KG1 (cell line): ENCODE results near the gene IFNG.
"Not testable (repeated sequence)": the region's sequence is repeated elsewhere in the genome, so short reads cannot be mapped to it uniquely, and the experiment has no call there.

Experiments
- DNase-seq: peaks from one replicate; lab custom pipeline; 2025; lab: John Stamatoyannopoulos, UW

Gene IFNG

DNA sequence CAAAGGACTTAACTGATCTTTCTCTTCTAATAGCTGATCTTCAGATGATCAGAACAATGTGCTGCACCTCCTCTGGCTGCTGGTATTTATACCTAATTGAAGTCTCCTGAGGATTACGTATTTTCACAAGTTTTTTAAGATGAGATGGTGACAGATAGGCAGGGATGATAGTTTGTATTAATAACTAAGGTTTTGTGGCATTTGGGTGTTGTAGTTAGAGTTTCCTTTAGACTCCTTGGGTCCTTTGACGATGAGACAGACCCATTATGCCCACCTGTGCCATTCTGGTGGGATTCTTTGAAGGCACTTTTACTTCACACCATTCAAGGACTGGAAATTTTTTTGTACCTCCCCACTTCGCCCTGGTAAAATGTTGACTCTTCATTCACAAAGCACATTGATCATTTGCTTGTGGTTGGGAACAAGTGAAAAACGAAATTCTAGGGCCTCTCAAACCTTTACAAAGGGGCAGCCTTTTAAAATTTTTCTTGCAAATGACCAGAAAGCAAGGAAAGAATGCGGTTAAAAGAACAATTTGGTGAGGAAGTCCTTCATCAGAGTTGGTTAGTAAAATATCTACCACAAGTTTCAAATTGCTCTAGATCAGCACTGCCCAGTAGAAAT is at the start of gene IFNG:
IFNG (minus strand) TSS at position 60 of the 624 bp plus-strand sequence. CDS start 125 bp downstream, outside the sequence.
- DNase-seq: no peak

DNA sequence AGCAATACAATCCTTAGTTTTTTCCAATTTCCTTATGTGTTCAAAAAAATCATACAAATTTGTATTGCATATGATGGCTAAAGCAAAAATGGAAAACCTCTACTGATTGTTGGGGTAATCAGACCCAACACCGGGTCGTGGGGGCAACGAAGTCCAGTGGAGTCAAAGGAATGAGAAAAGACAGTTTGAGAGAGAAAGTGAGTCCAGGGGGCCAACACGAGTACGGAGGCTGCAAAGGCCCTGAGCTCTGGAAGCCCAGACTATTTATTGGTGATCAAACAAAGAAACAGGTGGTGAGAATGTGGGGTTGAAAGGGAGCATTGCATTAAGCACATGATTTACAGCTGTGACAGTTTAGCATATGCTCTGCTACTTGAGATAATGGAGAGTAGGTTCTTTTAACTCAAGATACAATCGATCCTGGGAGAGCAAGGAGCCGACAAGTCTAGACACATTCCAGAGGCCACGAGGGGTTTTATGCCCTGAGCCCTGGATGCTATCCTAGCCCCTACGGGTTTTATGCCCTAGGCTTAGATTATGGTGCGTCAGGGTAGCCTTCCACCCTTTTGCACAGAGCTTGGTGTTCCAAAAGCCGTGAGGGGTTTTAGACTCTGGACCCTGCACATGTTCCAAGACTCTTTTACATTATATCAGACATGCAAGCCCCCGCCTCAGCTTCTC is 49.6 kb upstream of the IFNG start:
- DNase-seq: not testable (repeated sequence)

DNA sequence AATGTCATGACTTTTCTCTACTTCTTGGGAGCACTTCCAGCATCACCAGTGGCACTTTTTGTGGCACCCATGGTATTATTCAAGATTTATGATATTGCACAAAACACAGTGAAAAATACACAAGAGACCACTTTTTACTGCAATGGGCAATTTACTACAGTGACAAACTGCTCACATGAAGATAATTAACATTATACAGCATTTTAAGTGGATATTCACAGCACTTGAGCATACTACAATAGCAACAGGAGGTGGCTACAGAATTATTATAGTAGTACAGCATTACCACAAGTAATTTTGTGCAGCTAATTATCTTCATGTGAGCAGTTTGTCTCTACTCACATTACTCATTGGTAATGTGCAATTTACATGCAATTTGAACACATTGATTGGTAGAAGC is 47.7 kb upstream of the IFNG start:
- DNase-seq: no peak

DNA sequence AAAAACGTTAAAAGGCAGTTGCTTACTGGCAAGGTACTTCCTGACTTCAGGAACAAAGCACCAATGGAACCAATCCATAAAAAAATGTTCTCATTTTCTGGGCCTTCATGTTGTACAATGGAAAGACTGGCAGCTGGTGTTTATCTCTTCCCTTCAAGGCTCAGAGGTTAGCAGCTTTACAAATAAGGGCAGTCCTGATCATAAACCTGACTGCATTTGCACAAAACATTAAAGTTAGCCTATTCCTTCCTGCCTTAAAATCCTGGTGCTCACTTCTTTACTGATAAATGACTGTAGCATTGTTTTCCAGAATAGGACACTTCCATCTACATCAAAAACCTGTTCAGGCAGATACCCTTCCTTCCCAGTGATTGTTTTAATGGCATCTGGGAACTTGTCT is 46.9 kb upstream of the IFNG start:
- no peak for DNase-seq

DNA sequence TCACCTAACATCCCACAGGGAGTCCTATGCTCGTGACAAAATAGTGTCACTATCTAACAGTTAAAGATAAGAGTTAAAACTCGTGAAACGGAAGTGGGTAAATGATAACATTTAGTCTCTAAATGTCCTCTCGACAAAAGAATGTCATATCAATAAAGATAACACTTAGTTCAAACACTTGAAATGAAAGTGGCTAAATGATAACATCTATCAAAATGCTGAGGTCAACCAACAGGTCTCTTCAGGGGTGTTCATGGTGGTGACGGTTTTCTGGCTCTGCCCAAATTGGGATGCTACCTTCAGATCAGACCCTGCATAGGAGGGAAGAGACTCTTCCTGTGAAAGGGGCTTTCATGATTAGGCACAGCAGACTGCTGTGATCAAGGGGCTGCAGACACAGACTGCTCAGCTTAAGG is 43.9 kb upstream of the IFNG start:
- no peak for DNase-seq

DNA sequence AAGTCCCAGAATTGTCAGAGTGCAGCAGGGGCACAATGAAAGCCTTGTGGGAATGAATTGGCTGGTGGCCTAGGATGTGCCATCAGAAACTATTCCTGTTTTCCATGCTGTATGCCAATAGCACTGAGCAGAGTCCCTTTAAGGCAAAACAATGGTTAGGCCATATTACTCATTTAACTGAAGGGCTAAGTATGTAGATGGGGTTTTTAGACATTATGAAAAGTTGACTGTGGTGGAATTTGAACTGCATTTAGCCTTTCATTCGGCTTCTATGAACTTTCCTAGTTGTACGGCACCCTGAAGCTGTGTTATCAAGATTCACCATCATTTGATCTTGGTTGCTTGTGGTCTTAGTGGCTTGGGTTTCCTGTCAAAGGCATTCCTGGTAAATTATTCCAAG is 41.3 kb upstream of the IFNG start:
- DNase-seq: no peak

DNA sequence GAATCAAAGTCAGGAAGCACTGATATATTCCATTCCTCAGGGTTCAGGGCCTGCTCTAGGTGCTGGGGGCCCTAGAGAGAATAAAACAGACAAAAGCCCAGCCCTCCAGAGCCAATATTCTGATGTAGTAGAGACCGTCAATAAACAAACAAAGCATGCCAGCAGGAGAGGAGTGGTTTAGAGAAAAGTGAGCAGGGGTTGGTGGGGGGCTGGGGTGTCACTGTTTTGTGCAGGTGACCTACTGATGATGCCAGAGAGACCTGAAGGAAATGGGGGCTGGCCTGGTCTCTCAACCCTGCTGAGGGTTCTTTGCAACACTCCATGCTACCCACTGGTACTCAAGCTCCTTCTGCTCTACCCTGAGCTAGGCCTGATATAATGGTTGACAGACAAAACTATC is 39.6 kb upstream of the IFNG start:
- no peak for DNase-seq

DNA sequence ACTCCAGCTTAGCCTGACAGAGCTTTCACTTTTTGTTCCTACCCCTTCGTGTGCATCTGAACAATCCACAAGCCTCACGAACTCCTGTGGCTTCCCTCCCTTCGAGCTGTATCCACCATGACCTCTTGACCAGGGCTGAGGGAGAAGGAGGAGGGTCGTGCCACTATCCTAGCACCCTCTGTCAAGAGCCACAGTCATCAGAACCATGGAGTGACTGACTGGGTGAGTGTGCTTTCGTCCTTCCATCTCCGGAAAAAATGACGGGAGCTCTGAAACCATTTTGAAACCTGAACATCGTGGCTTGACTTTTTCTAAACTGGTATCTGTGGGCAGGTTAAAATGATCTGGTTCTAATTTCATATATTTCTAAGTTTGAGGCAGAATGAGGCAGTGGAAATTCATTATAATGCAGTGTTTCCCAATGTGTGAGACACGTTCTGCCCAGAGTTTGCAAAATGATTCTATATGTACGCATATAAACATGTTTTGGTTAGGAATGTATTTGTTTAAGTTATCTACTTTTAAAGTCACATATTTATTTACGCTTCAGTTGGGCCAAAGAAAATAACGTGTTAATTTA is 39.1 kb upstream of the IFNG start:
- DNase-seq: no peak

DNA sequence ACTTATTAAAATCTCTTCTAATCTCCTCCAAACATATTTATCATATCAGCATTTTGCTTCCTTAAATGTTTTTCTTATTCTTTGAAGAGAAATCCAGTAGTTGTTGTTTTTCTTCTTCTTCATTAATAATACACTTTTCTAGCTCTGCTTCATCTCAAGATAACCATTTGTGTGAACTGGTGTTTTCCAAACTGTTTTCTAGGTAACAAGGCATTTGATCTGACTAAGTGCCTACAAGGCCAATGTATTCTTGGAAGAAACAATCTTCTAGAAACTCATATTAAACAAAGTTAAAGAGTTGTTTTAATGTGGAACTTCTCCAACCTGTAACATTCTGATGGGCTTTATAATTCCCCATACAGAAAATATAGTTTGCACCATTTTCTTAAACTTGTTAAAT is 30.8 kb upstream of the IFNG start:
- no peak for DNase-seq

DNA sequence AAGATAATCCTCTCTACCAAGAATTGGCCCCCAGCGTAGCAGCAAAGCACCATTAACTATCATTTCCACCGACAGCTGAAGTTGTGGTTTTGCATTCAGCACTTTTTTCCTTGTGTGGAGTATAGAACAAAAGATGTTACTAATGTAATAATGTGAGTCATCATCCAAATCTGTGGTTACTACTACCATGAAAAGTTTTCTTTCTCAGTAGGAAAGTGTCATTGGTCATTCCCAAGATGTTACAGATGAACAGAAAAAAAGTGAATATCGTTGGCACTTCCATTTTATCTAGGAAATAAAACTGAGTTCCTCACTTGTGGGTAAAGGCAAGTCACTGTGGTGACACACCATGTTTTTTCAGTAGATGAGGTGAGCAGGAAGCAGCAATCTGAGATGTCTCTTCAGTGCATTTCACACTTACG is 30.3 kb upstream of the IFNG start:
- DNase-seq: no peak

DNA sequence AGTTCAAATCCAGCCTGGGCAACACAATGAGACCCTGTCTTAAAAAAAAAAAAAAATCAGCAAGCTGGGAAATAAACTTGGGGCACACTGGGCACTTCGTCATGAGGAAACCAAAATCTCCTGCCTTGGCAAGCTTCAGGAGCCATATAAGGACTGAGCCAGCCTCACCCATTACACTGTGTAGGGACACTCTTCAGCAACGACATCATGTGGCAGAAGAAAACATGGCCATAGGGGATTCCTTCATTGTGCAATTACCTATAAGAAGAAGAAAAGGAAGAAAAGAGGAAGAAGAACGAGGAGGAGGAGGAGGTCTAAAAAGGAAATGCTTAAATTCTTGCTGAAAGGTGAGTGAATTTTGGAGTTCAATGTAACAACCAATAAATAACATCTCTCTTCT is 26.1 kb upstream of the IFNG start:
- no peak for DNase-seq

DNA sequence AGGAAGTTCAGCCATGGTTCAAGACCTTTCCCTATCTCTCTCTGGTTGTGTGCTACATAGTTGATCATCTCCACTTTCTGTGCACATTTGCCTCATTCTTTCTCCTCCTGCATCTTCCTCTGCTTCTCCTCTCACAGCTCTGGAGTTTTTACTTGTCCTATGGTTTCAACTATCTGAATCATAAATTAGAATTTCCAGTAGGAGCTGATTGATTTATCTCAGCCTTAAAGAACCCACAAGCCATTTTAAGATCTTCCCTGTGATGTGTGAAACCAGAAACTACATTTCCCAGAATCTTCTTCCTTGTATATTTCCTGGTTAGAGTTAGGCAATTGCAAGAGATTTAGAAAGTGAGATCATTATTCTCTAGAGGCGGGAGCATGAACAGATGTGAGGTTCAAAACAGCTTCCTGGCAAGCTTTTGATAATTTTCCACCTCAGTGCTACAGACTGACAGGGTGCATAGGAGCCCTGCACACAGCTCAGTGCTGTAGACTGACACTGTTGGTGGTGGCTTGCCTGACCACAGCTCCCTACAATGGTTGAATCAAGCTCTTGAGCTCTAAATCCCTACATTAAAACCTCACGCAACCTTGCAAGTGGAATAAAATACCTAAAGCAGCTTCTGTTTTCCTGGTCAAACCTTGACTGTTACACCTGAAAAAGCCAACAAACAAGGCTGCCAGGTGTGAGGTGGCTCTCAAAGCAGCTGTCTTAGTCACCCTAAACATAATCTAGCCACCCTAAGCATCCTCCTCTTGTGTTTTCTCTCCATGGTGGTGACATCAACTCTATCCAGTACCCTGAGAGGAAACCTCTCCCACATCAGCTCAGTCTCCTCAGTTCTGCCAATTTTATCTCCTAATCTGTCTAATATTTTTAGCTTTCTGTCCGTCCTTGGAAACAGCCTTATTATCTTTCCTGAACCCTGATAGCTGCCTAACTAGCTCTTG is 21.5 kb upstream of the IFNG start:
- DNase-seq: no peak

DNA sequence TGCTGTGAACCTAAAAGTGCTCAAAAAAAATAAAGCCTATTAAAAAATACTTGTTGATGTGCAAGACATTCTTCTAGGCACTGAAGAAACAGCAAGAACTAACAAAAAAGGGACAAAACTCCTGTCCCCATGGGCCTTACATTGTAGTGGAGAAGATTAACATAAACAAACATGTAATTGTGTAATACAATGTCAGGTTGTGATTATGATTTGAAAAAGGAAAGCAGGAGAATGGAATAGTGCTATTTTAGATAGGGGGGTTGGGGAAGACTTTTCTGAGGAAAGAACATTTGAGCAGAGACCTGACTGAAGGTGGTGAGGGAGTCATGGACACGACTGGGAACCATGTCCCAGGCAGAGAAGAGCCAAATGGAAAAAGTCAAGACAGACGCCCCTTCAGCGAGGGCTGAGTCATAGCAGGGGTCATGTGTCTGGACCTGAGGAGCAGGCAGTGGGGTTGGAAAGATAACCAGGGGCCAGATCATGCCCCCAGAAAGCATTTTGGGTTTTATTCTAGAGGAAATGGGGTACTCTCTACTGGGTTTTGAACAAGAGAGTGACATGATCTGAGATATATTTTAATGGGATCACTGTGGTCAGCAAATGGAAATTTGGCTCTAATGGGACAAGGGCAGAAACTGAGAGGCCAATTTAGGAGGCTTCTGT is 19.4 kb upstream of the IFNG start:
- DNase-seq: no peak

DNA sequence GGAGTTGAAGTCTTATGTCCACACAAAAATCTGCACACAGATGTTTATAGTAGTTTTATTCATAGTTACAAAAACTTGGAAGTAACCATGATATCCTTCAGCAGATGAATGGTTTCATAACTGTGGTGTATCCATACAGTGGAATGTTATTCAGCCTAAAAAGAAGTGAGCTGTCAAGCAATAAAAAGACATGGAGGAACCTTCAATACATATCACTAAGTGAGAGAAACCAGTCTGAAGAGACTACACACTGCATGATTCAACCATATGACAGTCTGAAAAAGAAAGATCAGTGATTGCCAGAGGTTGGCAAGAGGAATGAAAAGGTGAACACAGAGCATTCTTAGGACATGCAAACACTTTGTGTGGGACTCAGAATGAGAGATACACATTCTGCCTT is 18.6 kb upstream of the IFNG start:
- no peak for DNase-seq

DNA sequence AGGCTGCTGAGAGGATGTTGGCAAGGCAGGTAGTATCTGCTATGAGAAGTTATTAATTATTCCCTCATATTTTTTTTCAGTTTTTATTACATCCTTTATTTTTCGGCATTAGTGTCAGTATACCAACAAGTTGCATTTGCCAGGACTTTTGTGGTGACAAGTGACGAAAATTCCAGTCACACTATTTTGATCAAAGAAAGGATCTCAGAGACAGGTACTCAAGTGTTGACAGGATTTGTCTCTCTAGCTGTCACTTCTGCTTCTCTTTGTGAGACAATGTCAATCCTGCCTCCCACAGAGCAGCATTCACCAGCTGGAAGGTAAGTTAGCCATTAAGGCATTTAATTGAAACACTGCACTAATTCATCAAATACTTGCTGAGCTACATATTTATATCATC is 18.0 kb upstream of the IFNG start:
- DNase-seq: no peak

DNA sequence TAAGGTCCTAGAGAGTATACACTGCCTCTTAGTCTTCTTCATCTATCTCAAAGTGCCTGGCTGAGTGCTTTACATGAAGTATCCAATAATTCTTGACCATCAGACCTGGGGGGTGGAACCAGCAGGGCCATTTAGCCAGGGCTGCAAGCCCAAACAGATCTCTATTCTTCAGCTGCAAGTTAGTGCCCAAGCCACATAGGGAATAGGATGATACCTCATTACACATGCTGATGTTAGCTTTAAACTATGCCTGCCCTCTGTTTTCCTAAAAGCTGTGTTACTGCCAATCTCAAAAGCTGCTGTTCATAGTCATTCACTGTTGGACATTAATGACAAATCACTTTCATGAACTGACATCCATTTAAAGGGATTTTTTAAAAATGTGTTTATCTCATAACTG is 16.7 kb upstream of the IFNG start:
- no peak for DNase-seq

DNA sequence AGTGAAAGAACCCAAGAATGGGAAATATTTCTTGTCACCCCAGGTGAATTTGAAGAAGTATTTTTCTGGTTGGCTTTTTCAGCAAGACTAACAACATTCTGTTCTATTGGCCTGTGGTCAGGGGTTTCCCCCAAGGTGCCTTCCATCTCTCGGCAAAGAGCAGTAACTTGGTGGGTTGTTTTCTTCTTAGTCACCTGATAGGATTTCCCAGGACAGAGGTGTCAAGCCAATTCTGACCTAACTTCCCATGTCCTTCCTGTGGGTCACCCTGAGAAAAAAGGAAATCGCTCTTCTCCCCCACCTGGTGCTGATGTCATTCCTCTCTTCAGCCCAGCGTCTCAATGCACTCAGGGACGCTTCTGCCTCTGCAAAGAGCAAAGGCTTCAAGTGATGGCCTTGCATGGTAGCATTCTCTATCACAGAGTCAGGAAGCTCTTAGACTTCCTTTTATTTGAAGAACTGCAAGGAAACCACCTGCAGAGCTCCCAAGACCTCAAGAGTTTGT is 16.1 kb upstream of the IFNG start:
- DNase-seq: no peak

DNA sequence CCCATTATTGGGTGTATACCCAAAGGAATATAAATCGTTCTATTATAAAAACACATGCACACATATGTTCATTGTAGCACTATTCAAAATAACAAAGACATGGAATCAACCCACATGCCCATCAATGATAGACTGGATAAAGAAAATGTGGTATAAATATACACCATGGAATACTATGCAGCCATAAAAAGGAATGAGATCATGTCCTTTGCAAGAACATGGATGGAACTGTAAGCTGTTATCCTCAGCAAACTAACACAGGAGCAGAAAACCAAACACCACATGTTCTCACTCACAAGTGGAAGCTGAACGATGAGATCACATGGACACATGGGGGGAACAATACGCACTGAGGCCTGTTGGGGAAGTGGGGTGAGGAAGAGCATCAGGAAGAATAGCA is 15.2 kb upstream of the IFNG start:
- not testable (repeated sequence) for DNase-seq

DNA sequence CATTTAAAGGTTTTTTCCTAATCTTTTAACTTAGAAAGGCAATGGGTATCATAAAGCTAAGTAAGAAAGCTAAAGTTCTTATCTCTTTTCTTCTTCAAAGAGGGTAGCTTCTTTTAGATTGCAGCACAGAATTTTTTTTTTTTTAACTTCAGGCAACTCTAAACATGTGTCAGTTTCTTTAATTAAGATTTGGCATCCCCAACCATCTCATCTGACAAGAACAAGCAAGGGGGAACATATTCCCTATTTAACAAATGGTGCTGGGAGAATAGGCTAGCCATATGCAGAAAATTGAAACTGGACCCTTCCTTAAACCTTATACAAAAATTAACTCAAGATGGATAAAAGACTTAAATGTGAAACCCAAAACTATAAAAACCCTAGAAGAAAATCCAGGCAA is 14.3 kb upstream of the IFNG start:
- DNase-seq: no peak

DNA sequence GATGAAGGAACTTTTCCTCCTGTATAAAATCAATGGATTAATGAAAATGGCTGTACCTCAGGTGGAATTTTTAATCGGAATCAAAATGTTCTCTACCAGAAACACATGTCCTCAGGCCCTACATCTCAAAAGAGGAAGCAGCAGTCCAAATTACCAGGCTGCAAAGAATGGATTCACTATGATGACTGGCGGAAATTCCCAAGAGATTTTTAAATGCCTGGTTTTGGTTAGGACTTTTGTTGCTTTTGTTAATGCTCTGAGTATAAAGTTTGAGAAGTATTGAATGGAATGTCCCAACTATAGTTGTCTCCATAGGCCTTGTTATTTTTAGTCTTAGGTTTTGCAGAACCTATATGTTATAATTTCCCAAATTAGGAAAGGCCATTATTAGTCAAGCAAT is 11.2 kb upstream of the IFNG start:
- no peak for DNase-seq

DNA sequence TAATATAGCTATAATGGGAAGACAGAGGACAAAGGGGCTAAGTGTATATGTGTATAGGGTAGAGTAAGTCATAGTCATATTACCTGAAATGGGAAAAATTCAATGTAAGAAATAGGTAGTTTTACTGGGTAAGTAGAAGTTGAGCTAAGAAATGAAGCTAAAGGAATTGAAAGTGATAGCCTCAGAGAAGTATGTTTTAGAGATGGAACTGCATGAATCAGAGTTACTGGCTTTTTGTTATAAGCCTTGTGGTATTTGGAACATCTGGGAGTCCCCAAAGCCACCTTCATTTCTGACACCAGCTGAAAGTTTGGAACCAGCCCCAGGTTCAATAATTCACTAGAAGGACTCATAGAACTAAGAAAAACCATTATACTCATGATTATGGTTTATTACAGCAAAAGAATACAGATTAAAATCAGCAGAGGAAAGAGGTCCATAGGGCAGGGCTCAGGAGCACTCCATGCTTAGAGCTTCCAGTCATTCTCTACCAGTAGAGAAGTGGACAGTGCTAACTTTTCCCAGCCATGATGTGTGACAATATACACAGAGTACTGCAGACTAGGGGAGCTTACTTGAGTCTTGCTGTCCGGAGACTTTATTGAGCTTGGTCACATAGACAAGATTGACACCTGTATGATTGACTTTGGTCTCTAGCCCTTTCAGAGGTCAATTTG is 9.8 kb upstream of the IFNG start:
- DNase-seq: no peak
